GM18909 (cell line): ENCODE measurements around the gene COX17.

Experiments
- ATAC-seq: cut with Tn5 transposase; IDR thresholded peaks from one replicate; pipeline ENCODE4 v1.9.1; 2021; ENCODE audit warnings: mild to moderate bottlenecking; ENCODE audit not compliant: unreplicated experiment, poor library complexity

The COX17 gene

DNA sequence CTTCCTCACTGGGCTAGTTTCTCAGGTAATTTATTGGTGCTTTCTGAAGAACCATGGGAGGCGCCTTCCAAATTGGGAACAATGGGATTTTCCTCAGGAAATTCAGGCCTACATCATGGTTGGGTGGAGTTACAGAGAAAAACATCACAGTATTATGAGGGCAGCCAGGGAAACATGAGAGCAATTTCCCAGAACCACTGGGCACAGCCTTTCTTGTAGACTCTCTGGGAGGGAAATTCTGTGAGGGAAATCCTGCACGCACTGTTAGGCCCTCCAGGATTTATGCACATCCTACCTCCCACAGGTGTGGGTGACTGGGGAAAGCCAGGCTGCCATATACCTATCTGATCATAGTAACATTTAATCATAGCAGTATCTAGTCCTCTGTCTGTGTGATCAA lies 30.0 kb downstream of the COX17 start:
- ATAC-seq: no peak

DNA sequence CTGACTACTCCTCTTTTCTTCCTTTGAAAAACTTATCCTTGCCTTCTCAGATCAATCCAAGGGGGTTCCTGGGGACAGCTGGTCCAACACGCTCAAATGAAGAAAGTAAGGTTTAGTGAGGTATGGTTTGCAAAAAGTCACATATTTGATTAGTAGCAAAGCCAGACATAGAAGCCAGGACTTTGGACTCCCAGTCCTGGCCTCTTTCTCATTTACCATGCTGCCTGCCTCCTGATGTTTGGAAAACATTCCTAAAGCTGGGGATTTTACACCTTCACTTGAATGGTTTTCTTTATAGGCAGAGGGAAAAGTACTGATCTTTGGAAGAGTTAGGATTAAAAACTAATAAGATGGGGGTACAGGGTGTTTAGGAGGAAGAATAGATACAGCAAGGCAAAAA lies 31.4 kb downstream of the COX17 start:
- ATAC-seq: no peak

DNA sequence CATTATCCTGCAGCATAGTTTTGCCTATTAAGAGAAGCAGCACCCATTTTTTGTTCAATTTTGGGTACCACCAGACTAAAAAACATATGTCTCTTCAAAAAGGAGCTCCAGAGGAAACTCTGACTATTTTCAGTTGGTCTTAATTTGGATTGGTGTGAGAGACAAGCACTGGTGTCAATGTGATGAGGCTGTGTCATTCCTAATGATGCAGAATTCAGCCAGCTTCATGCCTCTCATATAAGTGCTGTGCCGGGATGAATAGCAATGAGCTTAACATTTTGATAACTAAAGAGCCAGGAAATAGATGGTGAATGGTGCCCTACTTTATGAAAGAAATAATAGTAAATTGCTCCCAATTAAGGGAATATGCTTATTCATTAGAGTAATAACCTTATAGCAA lies 32.7 kb downstream of the COX17 start:
- ATAC-seq: no peak

- ATAC-seq: no peak
Measured at GRCh38 chr3:119643528-119643927, 33.7 kb downstream of the COX17 start.

DNA sequence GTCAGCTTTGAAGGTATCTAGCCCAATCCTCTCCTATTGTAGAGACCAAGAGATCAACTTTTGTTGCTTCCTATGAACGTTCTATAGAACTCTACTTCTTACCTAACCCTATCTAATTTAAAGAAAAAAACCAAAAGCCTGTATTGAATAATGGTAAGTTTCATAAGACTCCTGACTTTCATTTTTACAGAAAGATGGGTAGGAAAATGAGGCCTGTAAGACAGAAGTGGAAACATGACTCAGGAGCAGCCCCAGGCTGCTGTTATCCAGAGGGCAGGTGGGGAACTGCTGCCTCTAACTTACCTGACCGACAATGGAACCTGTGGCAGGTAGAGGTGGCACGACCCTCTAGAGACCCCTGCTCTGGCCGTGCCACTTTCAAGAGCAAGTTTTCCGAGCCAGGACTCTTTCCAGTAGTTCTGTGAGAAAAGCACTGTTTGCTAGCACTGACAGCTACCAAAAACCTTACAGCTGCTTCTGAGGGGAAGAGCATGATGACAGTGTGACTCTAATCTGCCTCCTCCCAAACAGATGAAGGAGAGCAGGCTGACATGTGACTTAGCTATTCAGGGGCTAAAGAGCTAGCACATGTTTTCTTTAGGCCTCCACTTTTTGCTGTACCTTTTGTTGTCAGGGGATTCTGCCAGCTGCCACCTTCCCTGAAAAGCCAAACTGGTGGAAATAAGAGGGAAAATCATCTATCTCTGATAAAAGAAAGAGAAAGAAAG lies 34.3 kb downstream of the COX17 start:
- no peak for ATAC-seq

DNA sequence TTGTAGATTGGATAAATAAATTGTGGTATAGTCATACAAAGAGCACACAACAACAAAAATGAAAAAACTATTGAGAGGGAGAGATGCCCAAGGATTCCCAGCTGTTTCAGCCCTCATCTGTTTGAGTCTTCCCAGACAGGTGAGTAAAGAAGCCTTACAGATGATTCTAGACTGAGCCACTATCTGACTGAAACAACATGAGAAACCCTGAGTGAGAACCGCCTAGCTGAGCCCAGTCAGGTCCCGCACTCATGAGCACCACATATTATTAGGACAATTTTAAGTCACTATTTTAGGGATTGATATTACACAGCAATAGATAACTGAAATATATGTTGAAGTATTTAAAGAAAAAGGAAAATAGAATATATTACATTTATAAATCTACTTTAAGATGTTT lies 35.8 kb downstream of the COX17 start:
- ATAC-seq: no peak

DNA sequence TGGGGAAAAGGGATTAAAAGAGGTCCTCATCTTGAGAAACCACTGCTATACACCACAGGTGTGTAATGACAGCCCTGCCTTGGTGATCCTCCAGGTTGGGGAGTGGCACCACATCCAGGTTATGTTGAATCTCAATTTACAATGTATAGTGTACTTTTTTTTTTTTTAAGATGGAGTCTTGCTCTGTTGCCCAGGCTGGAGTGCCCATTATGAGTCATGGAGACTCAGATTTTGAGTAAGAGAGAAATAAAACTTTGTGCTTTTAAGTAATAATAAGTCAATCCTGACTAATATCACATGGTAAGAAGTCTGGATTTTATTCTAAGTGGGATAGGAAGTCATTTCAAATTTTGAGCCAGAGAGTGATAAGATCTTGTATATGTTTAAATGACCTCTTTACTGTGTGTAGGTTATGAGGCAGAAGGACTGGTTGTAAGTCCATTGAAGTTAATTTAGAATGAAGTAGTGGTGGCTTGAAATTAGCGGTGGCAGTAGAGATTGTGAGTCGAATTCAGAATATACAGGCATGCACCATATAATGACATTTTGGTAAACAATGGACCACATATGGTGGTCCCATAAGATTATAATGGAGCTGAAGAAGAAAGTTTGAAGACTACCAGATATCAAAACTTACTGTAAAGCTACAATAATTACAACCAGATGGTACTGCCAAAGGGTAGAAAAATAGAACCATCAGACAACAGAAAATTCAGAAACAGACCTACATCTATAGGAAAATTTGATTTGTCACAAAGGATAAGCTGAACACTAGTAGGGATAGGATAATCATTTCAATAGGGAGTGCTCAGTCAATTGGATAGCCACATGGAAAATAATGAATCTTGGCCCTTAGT lies 37.5 kb downstream of the COX17 start:
- ATAC-seq: no peak

DNA sequence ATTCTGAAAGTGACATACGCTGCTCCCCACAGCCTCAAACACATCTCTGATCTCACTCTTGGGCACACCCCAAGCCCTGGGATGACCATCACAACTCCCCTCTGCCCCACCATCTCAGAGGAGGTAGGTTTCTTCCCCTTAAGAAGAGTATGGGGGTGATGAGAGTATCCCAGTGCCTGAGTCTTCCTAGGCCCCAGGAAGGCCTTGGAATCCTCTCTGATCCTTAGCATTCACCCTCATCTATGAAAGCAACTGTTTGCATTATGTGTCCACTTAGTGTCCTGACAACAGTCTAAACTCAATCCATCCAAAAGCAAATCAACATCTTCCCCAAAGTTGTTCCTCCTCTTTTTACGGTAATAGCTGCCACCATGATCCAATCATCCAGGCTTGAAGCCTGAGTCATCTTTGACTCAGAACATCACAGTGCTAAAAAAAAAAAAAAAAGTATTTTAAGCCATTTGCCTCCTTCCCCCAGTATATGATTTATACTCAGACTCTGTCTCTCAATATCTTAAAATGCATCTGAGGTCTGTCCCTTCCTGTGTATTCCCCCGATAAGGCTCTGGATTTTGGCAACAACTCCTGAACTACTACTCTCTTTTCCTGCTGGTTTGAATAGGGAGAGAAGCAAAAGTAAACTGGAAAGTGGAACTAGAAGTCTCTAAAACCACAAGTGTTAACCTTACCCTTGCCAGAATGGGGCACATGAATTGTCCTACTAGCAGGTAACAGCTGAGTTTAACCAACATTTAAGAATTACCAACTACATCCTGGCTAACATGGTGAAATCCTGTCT lies 39.3 kb downstream of the COX17 start:
- peak; percentile 43 for ATAC-seq

DNA sequence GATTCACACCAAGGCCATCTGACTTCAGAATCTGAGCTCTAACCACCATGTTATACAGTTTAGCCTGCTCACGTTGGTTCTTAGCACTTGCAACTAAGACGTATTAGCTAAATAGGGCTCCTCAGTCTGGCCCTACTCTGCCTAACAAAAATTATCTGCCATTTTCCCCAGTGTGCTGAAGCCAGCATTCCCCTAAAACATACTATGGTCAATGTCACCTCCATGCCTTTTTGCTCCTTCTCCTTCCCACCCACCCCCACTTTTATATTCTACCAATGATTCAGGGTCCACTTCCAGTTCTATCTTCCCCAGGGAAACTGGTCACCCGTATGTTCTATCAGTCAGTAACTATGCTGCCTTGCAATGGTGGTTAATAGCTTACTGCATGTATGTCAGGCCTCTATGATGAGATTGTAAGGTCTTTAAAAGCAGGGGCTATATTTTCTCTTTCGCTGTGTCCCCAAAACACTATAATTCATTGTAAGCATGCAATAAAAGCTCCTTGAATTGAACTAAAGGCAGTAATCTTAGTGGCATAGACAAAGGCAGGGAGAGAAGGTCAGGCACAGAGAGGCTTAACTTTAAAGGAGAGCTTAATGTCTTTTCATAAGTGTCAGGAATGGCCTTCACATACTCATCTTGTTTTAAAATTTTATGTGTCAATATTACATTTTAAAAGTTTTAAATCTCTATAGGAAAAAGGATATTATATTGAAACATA lies 40.2 kb downstream of the COX17 start:
- no peak for ATAC-seq

DNA sequence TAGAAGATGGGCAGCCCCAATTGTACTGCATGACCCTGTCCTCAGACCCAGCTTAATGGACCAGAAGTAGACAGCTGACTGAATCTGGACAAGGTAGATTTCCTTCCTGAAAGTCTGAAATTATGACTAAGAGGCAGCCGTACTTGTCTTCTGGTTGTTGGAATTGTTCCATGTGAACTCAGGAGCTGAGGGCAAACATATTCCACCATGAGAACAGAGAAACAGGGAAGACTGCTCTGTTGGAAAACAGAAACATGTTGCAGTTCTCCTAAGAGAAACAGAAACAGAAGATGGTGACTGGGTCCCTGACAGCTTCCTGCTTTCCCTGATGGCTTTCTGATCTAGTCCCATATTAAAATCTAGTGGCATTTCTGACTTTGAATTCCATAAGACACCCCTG lies 41.0 kb downstream of the COX17 start:
- no peak for ATAC-seq

GRCh38 chr3:119635719-119636118 lies 41.5 kb downstream of the COX17 start:
- ATAC-seq: no peak

DNA sequence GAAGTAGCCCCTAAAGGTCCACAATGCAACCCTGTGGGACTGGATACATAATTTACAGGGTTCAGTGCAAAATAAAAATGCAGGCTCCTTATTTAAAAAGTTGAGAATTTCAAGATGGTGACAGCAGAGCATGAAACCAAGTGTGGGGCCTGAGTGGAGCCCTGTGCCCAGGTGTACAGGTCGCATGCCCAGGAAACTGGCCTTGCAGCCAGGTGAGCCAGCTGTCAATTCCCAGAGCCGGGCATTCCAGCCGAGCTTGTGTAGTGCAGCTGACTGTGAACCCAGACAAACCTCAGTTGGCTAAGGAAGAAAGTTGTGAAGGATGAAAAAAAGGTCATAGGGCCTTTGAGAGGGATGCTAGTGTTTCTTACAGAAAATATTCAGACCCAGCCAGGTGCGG lies 44.4 kb downstream of the COX17 start:
- ATAC-seq: no peak

- no peak for ATAC-seq
Measured at GRCh38 chr3:119632216-119632615, 45.0 kb downstream of the COX17 start.

GRCh38 chr3:119631516-119631915 lies 45.7 kb downstream of the COX17 start:
- ATAC-seq: no peak

DNA sequence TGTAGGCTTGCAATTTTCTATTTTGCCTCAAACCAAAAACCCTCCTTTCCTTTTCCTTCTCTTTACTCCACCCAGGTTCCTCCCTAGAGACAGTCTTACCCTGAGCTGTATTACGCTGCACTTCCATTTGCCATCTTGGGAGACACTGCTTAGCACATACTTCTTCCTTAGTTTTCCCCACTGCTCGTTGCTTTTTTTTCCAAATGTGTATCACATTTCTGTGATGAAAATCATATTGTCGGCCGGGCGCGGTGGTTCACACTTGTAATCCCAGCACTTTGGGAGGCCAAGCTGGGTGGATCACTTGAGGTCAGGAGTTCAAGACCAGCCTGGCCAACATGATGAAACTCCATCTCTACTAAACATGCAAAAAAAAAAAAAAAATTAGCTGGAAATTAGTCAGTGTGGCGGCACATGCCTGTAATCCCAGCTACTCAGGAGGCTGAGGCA lies 46.3 kb downstream of the COX17 start:
- no peak for ATAC-seq

DNA sequence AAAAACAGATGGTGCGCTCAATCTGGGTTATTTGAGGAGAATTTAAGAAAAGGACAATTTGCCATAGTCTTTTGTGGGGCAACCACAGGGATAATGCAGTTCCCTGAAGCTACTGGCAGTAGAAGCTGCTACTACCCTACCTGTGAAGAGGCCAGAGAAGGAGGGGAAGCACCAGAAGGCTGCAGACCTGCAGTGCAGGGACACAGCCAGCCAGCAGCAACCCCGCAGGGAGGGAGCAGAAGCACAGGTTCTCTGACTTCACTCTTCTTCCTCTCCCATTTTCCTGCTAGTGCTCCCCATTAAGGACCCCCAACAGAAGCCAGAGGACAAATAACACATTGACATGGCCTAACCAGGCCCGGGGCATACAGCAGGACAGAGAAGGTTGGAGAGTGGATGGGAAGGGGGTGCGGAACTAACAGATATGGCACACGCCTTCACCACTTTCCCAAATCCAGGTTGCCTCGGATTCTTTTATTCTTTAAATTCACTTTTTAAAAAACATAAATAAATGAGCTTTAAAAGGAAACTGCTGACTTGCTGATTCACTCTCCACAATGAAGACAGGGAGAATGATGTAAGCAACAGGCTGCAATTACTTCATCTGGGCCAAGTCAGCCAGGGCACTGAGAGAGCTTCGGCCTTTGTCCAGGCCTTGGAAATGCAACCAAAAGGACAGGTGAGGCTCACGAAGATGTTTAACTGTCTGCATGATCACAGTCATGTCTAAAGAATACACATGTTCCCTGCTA lies 46.9 kb downstream of the COX17 start:
- ATAC-seq: no peak

- ATAC-seq: peak; percentile 39
Measured at GRCh38 chr3:119628816-119629445, 48.3 kb downstream of the COX17 start.

DNA sequence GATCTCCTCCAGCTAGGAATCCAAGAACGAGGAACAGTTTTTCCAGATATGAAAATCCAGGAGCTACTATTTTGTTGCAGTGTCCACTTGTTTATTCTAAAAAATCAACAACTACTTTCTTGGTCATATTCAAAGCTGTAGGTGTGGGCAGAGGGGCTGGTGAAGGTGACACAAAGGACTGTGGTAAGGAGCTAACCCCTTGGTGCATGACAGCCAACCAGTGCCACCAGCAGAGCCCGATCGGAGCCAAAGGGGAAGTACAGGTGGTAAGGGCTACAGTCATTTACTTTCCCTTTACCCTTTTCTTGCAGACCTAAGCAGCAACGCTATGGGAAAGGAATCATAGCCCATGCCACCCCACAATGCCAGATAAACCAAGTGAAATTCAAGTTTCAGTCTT lies 48.8 kb downstream of the COX17 start:
- ATAC-seq: peak; percentile 76

GRCh38 chr3:119627461-119627860 lies 49.7 kb downstream of the COX17 start:
- ATAC-seq: peak; percentile 40
